H1 (cell line): ENCODE measurements around the gene CDH20. TPM values are rescaled to one million over a fixed set of nuclear protein-coding genes. Genes with fewer than 3 reads are reported as not detected.

Experiments used
- CTCF ChIA-PET: fragments of 300-600 bp; sonication (Branson Sonifier 250); formaldehyde crosslinking; loops from one replicate; lab custom pipeline; 2021; ENCODE audit not compliant: partially characterized antibody; lab: Charles Lee
- POLR2A ChIA-PET: fragments of 300-600 bp; sonication (Branson Sonifier 250); formaldehyde crosslinking; loops from one replicate; lab custom pipeline; 2021; ENCODE audit warnings: inconsistent platforms; ENCODE audit not compliant: partially characterized antibody; lab: Charles Lee
- DNase-seq, 2 experiments: peaks; one replicate each; pipeline versions ENCODE4 v3.0.0 to v3.0.0-alpha.2; 2010 to 2022; ENCODE audit warnings: low spot score in 2 of 2, low read depth in 1 of 2, mixed read lengths in 1 of 2
- FAIRE-seq: peaks from 2 replicates; lab custom pipeline; 2011; peaks lifted over from hg19 to GRCh38; lab: Jason Lieb, UNC
- H2AFZ ChIP-seq: 2 replicates; pipeline ENCODE4 v1.8.1; 2012; ENCODE audit warnings: low read length, inconsistent platforms
- H2AK5ac ChIP-seq: 2 replicates; pipeline ENCODE4 v1.6.1; 2013; ENCODE audit warnings: low read depth, low read length
- H2BK120ac ChIP-seq: replicated peaks from 2 replicates; pipeline ENCODE3; 2013; ENCODE audit warnings: low read depth, low read length, inconsistent platforms
- H2BK12ac ChIP-seq: 2 replicates; pipeline ENCODE4 v1.6.1; 2013; ENCODE audit warnings: low read depth, low read length
- H2BK15ac ChIP-seq: 2 replicates; pipeline ENCODE4 v1.6.1; 2013; ENCODE audit warnings: low read length
- H2BK20ac ChIP-seq: 2 replicates; pipeline ENCODE4 v1.6.1; 2013; ENCODE audit warnings: low read length
- H2BK5ac ChIP-seq: 2 replicates; pipeline ENCODE4 v1.6.1; 2013; ENCODE audit warnings: low read depth, low read length
- H3K14ac ChIP-seq: 2 replicates; pipeline ENCODE4 v1.6.1; 2013; ENCODE audit warnings: inconsistent platforms; ENCODE audit not compliant: insufficient read length
- H3K18ac ChIP-seq: 2 replicates; pipeline ENCODE4 v1.6.1; 2013; ENCODE audit warnings: low read length; ENCODE audit errors: extremely low read depth
- H3K23ac ChIP-seq: 2 replicates; pipeline ENCODE4 v1.6.1; 2013; ENCODE audit warnings: inconsistent platforms; ENCODE audit not compliant: insufficient read length
- H3K23me2 ChIP-seq: 2 replicates; pipeline ENCODE4 v1.6.1; 2013; ENCODE audit warnings: low read depth, low read length
- H3K27ac ChIP-seq: 2 replicates; pipeline ENCODE4 v1.6.1; 2011; ENCODE audit warnings: low read depth, low read length, inconsistent platforms
- H3K27me3 ChIP-seq, 4 experiments: replicated peaks in 1 of 4; 1 replicate in 1 of 4; 2 replicates in 3 of 4; pipeline versions ENCODE4 v1.6.1 to v1.8.1; 2011 to 2013; ENCODE audit warnings: low read length in 3 of 4, mild to moderate bottlenecking in 3 of 4, inconsistent platforms in 2 of 4, mixed read lengths in 2 of 4, moderate library complexity in 1 of 4; ENCODE audit not compliant: control insufficient read depth in 3 of 4, insufficient read depth in 3 of 4; ENCODE audit errors: extremely low read depth in 1 of 4
- H3K36me3 ChIP-seq, 4 experiments: 2 replicates each; pipeline versions ENCODE4 v1.6.1 to v1.8.1; 2011 to 2013; ENCODE audit warnings: mild to moderate bottlenecking in 4 of 4, low read length in 3 of 4, moderate library complexity in 2 of 4, control low read depth in 1 of 4, inconsistent platforms in 1 of 4; ENCODE audit not compliant: insufficient read depth in 4 of 4, control insufficient read depth in 2 of 4
- H3K4ac ChIP-seq: replicated peaks from 2 replicates; pipeline ENCODE3; 2013; ENCODE audit warnings: low read length, low read depth, mixed read lengths, inconsistent platforms; ENCODE audit not compliant: insufficient read length
- H3K4me1 ChIP-seq, 4 experiments: replicated peaks in 1 of 4; 1 replicate in 1 of 4; 2 replicates in 3 of 4; pipeline versions ENCODE4 v1.6.1 to v1.8.1; 2011 to 2013; ENCODE audit warnings: low read length in 3 of 4, inconsistent platforms in 2 of 4, mixed read lengths in 1 of 4; ENCODE audit not compliant: insufficient read depth in 4 of 4, control insufficient read depth in 3 of 4
- H3K4me2 ChIP-seq, 2 experiments: 2 replicates each; pipeline versions ENCODE4 v1.6.1 to v1.8.1; 2011 to 2013; ENCODE audit warnings: low read depth in 2 of 2, low read length in 2 of 2, control low read depth in 1 of 2, inconsistent platforms in 1 of 2, mild to moderate bottlenecking in 1 of 2; ENCODE audit not compliant: insufficient read depth in 1 of 2
- H3K4me3 ChIP-seq, 4 experiments: fragments of 200-600, 300-600 bp in 1 of 4; sonication (generic), shearing (Covaris generic), sonication (Bioruptor Twin) in 1 of 4; 2 replicates each; pipeline versions ENCODE4 v1.5.1 to v1.8.1; 2011 to 2016; ENCODE audit warnings: low read length in 4 of 4, low read depth in 3 of 4, control low read depth in 2 of 4, inconsistent platforms in 2 of 4, mild to moderate bottlenecking in 2 of 4, mixed read lengths in 1 of 4, moderate library complexity in 1 of 4; ENCODE audit not compliant: insufficient read depth in 2 of 4; ENCODE audit errors: extremely low read depth in 1 of 4
- H3K56ac ChIP-seq: replicated peaks from 2 replicates; pipeline ENCODE3; 2013; ENCODE audit warnings: low read depth, mild to moderate bottlenecking, mixed read lengths, low read length, inconsistent platforms; ENCODE audit not compliant: insufficient read length
- H3K79me1 ChIP-seq: 2 replicates; pipeline ENCODE4 v1.6.1; 2013; ENCODE audit warnings: low read depth, low read length, control low read depth
- H3K79me2 ChIP-seq, 2 experiments: 2 replicates each; pipeline versions ENCODE4 v1.6.1 to v1.8.1; 2012 to 2013; ENCODE audit warnings: low read length in 2 of 2, mild to moderate bottlenecking in 2 of 2, inconsistent platforms in 1 of 2; ENCODE audit not compliant: insufficient read depth in 2 of 2, control insufficient read depth in 1 of 2
- H3K9ac ChIP-seq, 4 experiments: replicated peaks in 1 of 4; 1 replicate in 1 of 4; 2 replicates in 3 of 4; pipeline versions ENCODE4 v1.6.1 to v1.8.1; 2011 to 2013; ENCODE audit warnings: low read depth in 3 of 4, low read length in 3 of 4, control low read depth in 2 of 4, mild to moderate bottlenecking in 2 of 4, moderate library complexity in 2 of 4, inconsistent platforms in 1 of 4; ENCODE audit errors: extremely low read depth in 1 of 4
- H3K9me3 ChIP-seq, 2 experiments: 2 replicates each; pipeline versions ENCODE4 v1.6.1 to v1.8.1; 2012 to 2013; ENCODE audit warnings: mild to moderate bottlenecking in 2 of 2, moderate library complexity in 2 of 2, control low read depth in 1 of 2, inconsistent platforms in 1 of 2, low read depth in 1 of 2, low read length in 1 of 2, mixed read lengths in 1 of 2; ENCODE audit not compliant: insufficient read depth in 2 of 2
- H4K20me1 ChIP-seq, 2 experiments: replicated peaks in 1 of 2; 2 replicates each; pipeline versions ENCODE3 to v1.8.1; 2011 to 2013; ENCODE audit warnings: inconsistent platforms in 2 of 2, low read length in 2 of 2, mild to moderate bottlenecking in 1 of 2; ENCODE audit not compliant: insufficient read depth in 2 of 2, control insufficient read depth in 1 of 2
- H4K5ac ChIP-seq: 2 replicates; pipeline ENCODE4 v1.6.1; 2013; ENCODE audit warnings: low read length, low read depth, mixed read lengths, inconsistent platforms; ENCODE audit not compliant: insufficient read length
- H4K8ac ChIP-seq: 2 replicates; pipeline ENCODE4 v1.8.0; 2013; ENCODE audit warnings: mild to moderate bottlenecking, moderate library complexity, low read length, inconsistent platforms; ENCODE audit not compliant: insufficient read depth; ENCODE audit errors: extremely low read depth
- H4K91ac ChIP-seq: replicated peaks from 2 replicates; pipeline ENCODE3; 2013; ENCODE audit warnings: low read length, mixed read lengths, inconsistent platforms; ENCODE audit not compliant: insufficient read length
- WGBS, 2 experiments: shearing (Covaris generic) in 1 of 2; methylation state at CpG; one replicate each; pipeline versions ENCODE4 v1.1.6 to v1.1.7; 2013 to 2015; ENCODE audit warnings: low lambda C conversion rate in 2 of 2, mixed read lengths in 2 of 2, inconsistent platforms in 1 of 2, low coverage in 1 of 2, missing lambda C conversion rate in 1 of 2; ENCODE audit not compliant: insufficient replicate concordance in 2 of 2, insufficient coverage in 1 of 2, insufficient read length in 1 of 2; ENCODE audit errors: extremely low coverage in 1 of 2, missing lambda C conversion rate in 1 of 2; 5-methylcytosine and 5-hydroxymethylcytosine counted together
- polyA plus RNA-seq, 7 experiments: library from polyadenylated mRNA; depleted of rRNA in 3 of 7; stranded (reverse) in 5 of 7; unstranded in 2 of 7; fragments of >200 nt in 5 of 7; fragments of 200-250 nt in 2 of 7; gene quantifications; 1 replicate in 5 of 7; 2 replicates in 1 of 7; 4 replicates in 1 of 7; pipeline versions ENCODE4 v1.2.1 to v1.2.3, GENCODE V29; 2011 to 2013; ENCODE audit warnings: missing spikeins in 2 of 7, mixed read lengths in 2 of 7
- total RNA-seq: library from RNA; stranded (reverse); fragmentation: NEBNext Ultra II Directional; extraction: Animal tissue kit (Norgen Biotek cat#: 25700); gene quantifications from 2 replicates; pipeline ENCODE4 v1.2.1, GENCODE V29; 2021
- TF ChIP-seq, protein P1 (sequence below): IDR thresholded peaks from 2 replicates; pipeline ENCODE4 v1.6.1; 2011; ENCODE audit warnings: low read length, improper control_type of control experiment

Gene CDH20
- total and polyA plus RNA-seq, 2 of the 8 experiments (the other 6 are each of a cell fraction or from before 2014, with no cell fraction given) = 0.07 to 0.12 TPM

GRCh38 chr18:61350578-61350977 is 17.3 kb downstream of the CDH20 start:
- Histone ChIP-seq H3K27ac (no peak overlapping the region), H2BK5ac (no peak overlapping the region), H3K9ac (no peak overlapping the region), H3K23ac (no peak overlapping the region), H4K5ac (no peak overlapping the region), H3K4me3 (no peak overlapping the region), H3K27me3 (no peaks in the 10 kb centered on the region), H2BK15ac (no peak overlapping the region), H4K91ac (no peak overlapping the region), H4K20me1 (no peaks in the 10 kb centered on the region), H3K4ac (no peak overlapping the region), H2BK12ac (no peak overlapping the region), H3K14ac (no peak overlapping the region), H3K18ac (no peak overlapping the region), H3K56ac (no peak overlapping the region), H3K79me1 (no peaks in the 10 kb centered on the region), H3K4me2 (no peak overlapping the region), H3K4me1 (no peaks in the 10 kb centered on the region), H3K23me2 (no peaks in the 10 kb centered on the region), H2BK120ac (no peak overlapping the region), H2BK20ac (no peak overlapping the region), H4K8ac (no peak overlapping the region), H2AK5ac (no peak overlapping the region), H3K36me3 (no peaks in the 10 kb centered on the region), H2AFZ (no peak overlapping the region), H3K9me3 (no peaks in the 10 kb centered on the region), H3K79me2 (no peaks in the 10 kb centered on the region)
- POLR2A ChIA-PET = no interaction called here
- CTCF ChIA-PET = no interaction called here
- FAIRE-seq (no peak), DNase-seq (no peak)
- 88% methylated on average over 2 of the region's 2 CpGs; no CpG with 5 or more reads in 1 of the 2 experiments for WGBS, 2 experiments
- TF ChIP-seq, protein P1, sequence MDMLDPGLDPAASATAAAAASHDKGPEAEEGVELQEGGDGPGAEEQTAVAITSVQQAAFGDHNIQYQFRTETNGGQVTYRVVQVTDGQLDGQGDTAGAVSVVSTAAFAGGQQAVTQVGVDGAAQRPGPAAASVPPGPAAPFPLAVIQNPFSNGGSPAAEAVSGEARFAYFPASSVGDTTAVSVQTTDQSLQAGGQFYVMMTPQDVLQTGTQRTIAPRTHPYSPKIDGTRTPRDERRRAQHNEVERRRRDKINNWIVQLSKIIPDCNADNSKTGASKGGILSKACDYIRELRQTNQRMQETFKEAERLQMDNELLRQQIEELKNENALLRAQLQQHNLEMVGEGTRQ = no peak
